HG03039 (cell line): ENCODE data around the gene CKS1B.

Experiments used
- ATAC-seq: cut with Tn5 transposase; IDR thresholded peaks from one replicate; pipeline ENCODE4 v1.9.1; 2021; ENCODE audit warnings: mild to moderate bottlenecking, moderate library complexity; ENCODE audit not compliant: unreplicated experiment

CKS1B gene

DNA sequence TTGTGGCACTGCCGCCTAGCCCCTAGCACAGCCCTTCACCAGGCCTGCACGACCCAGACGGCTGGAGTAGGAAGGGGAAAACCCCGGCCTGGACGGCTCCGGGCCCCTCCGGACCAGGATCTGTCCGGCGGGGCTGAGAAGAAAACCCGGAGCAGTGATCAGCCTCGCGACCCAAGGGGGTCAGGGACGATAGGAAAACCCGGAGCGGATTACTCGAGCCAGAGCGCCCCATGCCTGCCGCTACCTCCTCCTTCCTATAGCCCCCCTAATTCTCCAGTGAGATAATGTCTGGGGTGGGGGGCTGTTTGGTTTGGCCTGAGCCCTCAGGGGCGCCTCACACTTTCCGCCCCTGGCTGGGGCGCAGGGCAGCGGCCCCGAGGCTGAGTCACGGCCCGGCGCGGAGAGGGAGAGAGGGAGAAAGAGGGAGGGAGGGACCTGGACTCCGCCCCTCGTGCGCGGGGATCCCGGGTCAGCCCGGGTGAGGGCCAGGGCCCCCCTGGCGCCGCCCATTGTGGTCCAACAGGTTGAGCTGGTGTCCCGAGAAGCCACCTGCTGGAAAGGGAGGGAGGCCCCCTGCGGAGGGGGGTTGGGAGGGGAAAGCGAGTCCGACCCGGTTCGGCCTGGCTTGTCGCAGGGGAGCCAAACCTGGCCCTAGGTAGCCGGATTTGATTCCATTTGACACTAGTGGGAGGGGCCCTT lies 26.4 kb downstream of the CKS1B start:
- peak; percentile 30 for ATAC-seq

DNA sequence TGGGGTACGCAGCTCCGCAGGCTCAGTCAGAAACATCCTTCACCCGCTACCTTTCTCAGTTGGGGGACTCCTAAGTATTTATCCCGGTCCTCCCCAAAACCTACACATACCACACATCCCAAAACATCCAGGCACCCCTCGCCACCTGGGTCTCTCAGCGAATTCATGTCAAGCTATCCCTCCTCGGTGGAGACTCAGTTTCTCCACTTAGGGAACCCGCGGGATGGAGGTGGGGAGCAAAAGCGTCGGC lies 26.9 kb downstream of the CKS1B start:
- ATAC-seq, result no peak

DNA sequence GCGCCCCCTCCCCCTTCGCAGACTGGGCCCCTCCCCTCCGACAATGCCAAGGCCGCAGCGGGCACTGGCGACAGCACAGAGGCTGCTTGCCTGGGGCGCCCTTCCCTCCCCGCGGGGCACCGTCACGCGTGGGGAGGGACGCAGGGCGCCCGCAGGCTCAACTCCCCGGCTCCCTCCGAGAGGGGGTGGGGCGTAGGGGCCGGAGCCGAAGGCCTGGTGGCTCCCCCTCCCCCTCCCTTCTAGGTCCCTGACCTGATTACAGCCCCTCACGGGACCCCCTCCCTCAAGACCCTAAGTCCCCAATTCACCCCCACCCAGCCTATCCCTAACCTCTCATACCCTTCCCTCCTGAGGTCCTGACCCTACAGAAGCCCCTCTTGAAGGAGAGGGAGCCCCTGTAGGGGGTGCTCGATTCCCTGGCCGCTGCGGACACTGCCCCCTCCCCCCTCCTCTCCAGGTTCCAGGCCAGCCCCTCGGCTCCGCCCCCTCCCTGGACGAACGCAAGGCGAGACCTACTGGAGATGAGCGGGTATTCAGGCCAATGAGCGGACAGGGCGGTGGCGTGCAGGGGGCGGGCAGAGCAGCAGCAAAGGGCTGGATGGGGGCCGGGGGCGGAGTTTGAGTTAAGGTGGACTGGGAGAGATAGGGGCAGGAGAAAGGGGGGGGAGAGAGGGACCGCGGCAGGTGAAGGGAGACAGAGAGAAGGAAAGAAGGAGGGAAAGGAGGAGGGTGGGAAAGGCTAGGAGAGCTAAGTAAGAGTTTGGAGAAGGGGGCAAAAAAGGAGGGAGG lies 27.4 kb downstream of the CKS1B start:
- ATAC-seq, result peak; percentile 54

DNA sequence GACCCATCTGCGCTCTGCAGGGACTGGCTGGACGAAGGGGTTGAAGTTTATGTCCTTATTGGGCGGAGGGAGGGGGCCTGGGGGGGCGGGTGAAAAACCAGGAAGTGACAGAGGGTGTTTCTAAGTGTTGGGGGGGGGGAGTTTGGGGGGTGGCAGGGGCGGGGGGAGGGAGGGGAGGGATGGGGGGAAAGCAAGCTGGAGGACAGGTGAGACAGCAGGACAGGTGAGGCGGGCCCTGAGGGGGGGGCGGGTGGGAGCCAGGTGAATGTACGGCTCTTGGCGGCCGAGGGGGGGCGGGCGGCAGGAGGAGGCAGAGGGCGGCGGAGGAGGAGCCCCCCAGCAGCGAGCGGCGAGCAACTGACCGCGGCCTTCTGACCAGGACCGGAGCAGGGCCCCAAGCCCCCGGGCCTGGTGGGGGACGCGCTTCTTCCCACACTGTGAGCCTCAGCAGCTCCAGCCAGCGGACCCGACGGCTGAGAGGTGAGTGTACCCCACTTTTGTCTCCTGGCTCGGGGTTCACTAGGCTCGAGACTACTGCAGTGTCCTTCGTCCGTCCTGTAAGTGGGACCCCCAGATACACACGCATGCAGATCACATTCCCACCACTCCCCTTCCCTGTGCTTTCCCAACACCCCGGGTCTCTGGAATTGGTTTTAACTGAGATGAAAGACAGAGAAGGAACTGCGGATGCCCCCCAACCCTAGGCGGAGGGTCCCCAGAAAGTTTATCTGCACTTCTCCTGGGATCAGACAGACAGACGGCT lies 28.2 kb downstream of the CKS1B start, which contains the start of gene ZBTB7B:
TSS of gene ZBTB7B (plus strand) at position 339 of the 763 bp plus-strand sequence. CDS start 11,859 bp downstream, outside the sequence.
- no peak for ATAC-seq

DNA sequence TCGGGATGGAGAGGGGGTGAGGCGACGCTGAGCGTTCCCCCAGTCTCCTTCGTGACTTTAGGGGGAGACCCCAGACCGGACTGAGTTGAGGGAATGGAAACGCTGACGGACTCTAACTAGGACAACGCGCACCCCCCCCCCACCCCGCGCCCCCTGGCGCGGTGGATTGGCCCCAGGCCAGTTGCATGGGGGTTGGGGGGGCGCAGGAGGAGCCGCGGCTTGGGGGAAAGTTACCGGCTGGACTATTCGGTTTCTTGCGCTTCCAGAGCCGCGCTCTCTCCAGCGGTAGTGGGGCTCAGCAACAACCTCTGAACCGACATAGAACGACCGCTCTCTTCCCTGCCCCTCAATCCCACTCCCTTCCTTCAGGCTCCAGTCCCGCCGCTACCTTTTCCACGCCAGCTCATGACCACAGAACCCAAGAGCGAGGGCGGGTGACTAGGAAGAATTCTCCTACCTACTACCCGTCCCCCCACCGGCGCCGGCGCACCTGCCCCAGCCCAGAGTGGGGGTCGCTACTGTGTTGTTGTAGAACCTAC lies 28.8 kb downstream of the CKS1B start:
- no peak for ATAC-seq

DNA sequence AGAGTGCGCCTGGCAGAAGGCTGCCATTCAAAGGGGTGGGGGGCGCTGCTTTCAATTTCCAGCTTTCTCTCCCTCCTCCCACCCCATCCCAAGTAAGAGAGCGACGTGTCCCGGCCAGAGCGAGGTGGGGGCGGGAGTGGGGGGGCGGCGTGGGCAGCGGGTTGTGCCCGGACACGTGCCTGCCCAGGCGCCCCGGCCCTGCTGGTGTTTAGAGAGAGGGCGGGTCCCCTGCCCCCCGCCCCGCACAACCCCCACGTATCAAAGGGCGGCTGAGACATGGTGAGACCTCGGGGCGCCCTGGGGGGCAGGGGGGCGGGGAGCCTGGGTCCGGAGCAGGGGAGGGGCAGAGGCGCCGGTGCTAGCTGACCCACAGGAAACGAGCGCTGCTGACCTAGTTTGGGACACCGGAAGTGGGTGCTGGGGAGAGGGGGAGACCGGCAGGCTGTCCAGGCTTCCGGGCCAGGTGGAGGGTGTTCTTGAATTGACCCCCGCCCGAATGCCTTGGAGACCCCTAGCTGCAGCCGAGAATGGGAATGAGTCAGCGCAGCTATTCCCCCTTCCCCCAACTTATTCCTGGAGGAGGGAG lies 29.4 kb downstream of the CKS1B start:
- ATAC-seq, result no peak

DNA sequence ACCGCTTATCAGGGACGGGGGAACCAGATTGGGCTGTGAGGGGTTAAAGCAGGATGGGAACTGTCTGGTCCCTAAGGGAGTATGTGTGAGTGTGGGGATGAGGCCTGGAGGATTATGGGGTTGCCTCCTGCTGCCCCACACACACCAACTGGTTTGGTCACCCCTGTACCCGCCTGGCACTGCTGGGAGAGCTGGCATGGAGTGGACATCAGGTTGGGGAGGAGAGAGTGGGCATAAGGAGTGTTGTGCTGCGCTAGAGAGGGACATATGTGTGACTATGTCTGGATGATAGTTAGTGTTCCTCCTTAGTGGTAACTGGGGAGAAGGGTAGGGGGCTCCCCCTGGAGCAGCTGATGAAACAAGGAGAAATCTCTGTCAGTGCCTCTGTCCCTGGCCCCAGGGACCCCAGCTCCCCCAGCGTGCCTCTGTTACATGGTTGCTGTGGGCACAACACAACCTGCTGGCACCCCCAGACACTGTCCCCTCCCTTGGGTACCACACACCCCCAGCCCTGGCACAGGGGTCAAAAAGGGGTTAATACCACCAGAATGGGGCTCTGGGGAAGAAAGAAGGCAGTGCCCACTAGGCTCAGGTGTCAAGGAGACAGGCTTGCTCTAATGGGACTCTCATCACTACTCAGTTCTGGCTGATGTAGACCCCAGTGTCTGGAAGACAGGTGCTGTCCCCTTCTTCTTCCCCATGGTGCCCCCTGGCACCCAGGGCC lies 30.0 kb downstream of the CKS1B start:
- no peak for ATAC-seq

DNA sequence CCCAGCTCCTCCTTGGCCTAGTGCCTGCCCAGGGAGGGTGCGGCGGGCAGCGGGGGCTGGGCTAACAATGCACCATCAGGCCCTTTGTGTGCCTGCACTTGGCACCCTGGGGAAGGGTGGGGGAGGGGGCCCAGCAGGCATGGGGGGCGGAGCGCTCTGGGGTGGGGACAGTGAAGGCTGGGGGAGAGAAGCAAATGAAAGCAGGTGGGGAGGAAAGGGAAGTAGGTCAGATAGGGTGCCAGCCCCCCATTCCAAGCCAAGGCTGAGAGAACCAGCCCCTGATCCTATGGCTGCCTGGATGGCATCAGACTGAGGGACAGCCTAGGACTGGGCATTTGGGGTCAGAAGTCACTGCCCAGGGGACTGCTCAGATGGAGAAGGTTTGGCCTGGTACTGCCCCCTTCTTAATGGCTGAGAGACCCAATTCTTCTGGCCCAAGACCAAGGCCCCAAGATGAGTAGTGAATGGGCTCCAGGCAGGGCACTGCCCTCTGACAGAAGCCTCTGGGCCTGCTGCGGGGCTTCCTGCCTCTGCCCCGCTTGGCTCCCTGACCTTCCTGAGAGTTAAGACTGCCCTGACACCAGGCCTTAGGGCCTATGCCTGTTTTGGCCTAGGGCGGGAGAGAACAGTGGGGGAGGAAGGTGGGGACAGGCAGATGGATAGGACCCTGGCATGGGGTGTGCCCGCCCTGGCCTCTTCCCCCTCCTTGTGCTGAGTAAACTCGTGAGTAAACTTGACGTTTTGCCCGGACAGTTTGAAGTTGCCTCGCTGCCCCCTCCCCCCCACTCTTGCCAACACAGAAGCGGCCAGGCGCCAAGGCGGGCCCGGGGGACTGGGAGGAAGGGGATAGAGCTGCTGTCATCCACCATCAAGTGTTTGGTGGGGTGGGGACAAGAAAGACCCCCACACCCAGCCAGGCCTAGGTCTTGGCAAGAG lies 30.9 kb downstream of the CKS1B start:
- ATAC-seq, result no peak

DNA sequence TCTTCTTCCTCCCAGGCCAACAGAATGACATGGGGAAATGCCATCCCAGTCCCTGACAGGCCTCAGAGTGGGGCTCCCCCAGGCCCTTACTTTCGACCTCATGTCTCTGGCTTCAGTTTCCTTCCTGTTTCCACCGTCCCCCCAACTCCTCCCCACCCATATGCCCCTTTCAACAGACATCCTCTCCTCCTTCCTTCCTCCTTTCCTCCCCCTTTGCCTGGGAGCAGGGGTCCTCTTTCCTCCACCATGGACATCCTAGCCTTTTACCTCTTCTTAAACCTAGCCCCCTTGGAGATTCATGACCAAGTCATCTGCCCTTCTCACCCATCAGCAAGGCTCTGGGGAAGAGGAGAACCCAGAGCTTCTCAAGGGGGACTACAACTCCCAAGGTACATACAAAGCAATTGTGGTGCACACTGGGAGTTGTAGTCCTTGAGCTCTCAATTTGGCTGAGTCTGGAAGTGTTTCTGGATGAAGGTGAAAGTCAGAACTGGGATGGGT lies 32.2 kb downstream of the CKS1B start:
- ATAC-seq, result no peak

DNA sequence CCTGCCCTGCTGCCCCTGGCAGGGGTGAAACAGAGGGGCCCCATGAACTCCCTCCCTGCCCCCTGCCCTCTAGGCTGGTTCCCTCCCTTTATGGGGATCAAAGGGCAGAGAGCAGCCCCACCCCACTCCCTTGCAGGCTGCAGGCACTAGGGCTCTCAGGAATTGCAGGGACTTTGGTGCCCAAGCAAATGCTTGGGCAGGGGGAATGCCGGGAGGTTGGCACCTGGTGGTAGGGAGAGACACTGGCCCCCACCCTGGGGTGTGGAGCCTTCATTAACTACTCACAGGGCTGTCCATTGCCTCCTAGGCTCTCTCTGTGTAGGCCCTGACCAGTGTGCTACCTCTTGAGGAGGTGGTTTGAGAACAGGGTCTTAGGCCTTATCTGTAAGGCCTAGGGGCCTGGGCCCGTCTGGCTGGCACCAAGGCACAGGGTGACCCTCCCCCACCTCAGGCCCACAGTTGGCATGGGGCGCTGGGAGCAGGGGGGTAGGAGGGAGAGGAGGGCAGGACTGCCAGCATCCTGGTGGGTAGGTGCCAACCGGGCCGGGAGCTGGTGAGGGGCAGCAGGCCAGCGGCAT lies 32.9 kb downstream of the CKS1B start:
- no peak for ATAC-seq

DNA sequence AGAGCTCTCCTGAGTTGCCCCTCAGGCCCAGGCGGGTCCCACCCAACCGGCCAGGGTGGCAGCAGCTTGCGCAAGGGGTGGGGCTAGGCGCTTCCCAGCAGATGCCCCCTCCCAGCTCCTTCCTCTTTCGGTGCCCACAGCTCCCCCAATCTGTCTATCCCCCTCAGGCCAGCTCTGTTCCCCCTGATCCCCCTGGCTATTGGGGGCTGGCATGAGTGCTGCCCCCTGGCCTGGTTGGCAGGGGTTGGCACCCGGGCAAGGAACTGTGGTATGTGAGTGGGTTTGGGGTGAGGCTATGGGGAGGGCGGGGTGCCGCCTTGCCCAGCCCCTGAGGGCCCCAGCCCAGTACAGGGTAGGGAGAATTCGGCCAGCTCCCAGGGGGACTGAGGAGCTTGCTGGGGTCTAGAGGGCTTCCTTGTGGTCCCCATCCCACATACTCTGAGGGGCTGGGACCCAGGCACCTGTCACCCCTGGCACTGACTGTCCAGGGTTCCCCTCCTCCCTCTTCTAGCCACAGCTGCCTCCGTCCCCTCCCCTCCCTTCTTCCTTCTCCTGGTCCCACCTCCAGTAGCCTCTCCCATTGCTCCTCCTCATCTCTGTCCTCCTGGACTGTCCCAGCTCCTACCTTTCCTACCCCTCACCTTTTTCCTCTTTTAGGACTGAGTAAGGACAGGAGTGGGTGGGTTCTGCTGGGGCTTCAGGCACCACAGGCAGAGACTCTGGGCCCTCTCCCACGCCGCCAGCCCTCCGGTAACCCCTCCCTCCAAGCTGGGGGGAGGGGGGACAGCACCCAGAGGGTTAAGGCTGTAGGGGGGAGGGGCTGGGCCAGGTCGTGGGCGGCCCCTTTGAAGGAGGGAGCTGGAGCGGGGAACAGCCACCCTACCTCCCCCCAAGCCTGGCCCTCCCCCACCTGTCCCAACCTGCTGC lies 33.8 kb downstream of the CKS1B start:
- no peak for ATAC-seq

DNA sequence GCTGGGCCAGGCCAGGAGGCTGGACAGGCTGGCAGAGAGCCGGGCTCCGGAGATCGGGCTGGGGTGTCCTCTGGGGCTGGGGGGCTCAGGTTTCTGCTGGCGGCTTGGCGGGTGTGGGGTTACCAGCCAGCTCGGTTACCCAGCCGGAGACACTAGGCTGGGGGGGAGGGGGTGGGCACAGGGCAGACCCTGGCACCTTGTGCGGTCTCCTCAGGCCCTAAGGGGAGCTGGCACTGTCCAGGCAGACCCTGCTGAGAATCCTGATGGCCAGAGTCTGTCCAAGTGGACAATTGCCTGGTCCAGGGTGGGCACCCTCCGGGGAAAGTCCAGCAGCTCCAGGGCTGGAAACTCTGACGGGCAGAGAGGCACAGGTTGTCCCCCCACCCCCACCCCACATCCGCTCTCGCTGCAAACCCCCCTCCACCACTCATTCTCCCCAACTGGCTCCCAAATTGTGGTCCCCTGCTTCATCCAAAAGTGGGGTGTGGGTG lies 34.8 kb downstream of the CKS1B start:
- no peak for ATAC-seq

DNA sequence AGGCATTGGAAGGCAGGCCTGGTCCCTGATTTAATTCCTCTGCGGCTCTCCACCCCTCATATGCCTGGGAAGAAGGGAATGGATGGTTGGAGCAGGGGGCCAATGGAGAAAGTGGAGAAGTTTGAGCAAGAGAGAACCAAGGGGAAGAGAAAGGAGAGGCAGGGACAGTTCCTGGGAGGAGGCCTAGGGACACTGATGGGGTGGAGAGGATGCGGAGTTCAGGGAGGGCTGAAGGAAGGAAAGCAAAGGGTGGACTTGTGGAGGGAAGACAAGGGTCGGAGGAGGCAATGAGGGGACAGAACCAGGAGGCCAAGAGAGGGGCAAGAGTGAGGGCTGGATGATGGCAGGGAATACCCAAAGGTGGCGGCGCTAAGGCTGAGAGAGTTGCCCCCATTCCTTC lies 35.3 kb downstream of the CKS1B start:
- no peak for ATAC-seq

DNA sequence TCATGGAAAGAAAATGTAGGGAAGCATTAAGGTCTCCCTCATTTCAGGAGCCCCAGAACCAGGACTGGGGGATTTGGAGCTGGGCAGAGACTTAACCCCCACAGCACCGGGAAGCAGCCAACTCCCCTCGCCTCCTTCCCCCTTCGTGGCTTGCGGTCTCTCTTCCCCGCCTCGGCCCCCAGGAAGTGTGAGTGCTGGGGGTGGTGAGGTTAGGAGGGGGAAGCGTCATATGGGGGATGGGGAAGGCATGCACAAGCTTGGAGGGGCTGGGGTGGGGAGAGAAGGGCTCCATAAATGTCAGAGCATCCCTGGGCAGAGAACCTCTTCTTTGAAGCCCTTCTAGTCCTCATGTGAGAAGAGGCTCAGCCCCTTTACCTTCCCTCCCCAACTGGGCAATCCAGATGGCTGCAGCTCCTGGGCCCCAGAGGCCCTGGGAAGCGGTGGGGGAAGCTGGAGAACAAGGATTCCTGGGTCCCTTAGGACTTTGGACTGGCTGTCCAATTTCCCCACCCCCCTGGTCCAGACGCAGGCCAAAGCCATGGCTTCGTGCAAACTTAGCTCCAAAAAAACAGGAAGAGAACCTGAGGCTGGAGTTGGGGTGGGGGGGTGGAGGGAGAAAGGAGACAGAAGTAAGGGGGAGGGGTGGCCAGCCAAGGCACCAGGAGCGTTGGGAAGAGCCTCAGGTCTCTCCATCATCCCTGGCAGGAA lies 35.9 kb downstream of the CKS1B start:
- ATAC-seq, result no peak

DNA sequence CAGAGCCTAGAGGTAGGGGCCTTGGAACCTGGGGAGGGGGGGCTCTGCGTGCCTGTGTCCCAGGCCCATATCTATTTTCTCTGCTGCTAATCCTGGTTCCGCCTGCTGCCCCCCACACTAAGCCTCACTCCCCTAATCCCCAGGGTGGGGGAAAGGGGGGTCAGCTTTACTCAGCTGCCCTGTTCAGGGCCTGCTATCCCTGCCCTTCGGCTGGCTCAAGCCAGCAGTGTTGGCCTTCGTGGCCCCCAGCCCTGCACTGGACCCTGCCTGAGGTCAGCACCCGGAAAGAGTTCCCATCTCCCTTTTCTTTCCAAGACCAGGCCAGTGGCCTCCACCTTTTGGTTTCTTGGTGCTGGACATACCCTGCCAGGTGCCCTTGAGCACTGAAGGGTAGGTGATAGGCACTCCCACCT lies 36.5 kb downstream of the CKS1B start:
- no peak for ATAC-seq

DNA sequence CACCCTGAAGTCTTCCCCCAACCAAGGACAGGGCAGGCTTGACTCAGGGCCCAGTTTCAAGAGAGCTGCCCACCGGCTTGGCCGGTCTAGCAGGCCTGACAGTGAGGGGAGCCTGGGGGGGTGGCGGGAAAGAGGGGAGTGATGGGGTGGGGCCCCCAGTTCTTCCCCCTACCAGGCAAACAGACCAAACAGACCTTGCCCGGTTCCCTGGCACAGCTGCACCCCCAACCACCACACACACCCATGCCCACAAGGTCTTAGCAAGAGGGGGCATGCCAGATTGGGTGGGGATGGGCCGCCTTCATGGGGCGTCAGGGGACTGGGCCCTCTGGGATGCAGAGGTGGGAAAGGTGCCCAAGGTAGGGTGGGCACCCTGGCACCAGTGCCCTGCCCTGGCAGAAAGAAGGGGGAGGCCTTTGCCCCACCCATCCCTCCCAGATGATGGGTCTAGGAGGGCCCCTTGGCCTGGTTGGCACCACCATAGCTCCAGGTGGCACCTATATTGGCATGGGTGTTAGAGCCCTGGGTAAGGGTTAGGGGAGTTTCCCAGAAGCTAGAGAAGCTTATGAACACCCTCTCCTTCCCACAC lies 37.0 kb downstream of the CKS1B start:
- ATAC-seq, result no peak
